ENCODE data around the gene SAP25.
"Not testable (repeated sequence)": the region's sequence is repeated elsewhere in the genome, so short reads cannot be mapped to it uniquely, and the experiment has no call there.

The SAP25 gene

DNA sequence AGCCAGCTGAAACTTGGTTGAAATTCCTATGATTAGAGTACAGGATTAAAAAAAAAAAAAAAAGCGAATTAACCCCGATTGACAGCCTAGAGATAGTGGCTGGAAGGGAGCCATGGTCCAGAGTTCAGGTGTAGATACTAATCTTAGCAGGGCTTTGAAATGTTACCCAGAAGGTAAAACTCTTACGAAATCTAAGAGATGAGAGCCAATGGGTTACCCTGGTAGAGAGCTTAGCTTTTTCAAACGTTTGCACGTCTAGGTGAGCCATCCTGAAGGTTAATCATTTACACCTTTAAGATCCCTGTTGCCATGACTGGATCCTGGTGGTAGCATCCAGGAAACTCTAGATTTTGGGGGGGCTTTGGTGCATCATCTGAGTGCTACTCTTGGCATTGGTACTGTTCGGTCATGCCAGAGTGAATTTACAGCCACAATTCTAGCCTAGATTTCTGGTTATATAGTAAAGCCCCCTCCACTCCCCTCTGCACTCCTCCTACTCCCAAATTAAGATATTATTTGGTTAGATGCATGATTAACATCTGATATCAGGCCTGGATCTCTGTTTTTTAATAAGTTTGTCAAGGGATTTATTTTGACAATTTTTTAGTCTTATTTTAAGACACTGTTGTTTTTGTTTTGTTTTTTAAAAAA is 33.5 kb downstream of the SAP25 start:
- no peak for FAIRE-seq
- TF ChIP-seq SPI1 (IDR thresholded peaks at IDR 0.05; ENCODE audit: low read depth, low read length), result no peak
- no peak for TF ChIP-seq POLR2AphosphoS5 (IDR thresholded peaks at IDR 0.05; ENCODE audit: low read depth, low read length)
- TF ChIP-seq POU2F2 (IDR thresholded peaks at IDR 0.05; ENCODE audit: low read depth, low read length), result no peak
- no peak for TF ChIP-seq TAF1 (IDR thresholded peaks at IDR 0.05; ENCODE audit: low read depth, low read length)
- TF ChIP-seq POLR2A (IDR thresholded peaks at IDR 0.05; ENCODE audit: low read depth, low read length), result no peak
- TF ChIP-seq PAX5 (IDR thresholded peaks at IDR 0.05; ENCODE audit: insufficient read depth, low read length, severe bottlenecking), result no peak

DNA sequence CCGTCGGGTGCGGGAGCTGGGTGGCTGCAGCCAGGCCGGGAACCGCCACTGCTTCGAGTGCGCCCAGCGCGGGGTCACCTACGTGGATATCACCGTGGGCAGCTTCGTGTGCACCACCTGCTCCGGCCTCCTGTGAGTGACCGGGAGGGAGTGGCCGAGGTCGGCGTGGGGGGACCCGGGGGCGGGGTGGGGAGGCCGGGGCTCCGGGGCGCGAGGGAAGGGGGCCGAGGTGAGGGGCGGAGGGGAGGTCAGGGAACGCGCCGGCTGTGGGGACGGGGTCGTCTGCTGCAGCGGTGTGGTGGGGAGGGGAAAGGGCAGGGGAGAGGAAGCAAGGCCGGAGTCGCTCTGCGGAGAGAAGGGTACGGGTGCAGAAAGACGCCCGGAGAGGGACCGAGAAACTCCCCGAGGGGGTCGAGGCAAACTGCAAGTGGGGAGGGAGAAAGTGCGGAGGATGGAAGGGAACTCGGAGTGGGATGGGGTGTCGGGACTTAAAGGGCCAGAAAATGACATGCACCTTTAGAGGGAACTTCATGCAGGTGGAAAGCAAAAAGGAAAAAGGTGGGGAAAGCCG is 34.2 kb downstream of the SAP25 start:
- TF ChIP-seq POLR2A (IDR thresholded peaks at IDR 0.05; ENCODE audit: low read depth, low read length) (no peak), POLR2AphosphoS5 (IDR thresholded peaks at IDR 0.05; ENCODE audit: low read depth, low read length) (no peak), PAX5 (IDR thresholded peaks at IDR 0.05; ENCODE audit: insufficient read depth, low read length, severe bottlenecking) (no peak), SPI1 (IDR thresholded peaks at IDR 0.05; ENCODE audit: low read depth, low read length) (no peak)
- FAIRE-seq (no peak), DNase-seq (ENCODE audit: insufficient read length, low spot score) (no peak)

More for the DNA sequence above, 33.5 kb downstream of the SAP25 start:
- DNase-seq (ENCODE audit: insufficient read length, low spot score), result no peak

DNA sequence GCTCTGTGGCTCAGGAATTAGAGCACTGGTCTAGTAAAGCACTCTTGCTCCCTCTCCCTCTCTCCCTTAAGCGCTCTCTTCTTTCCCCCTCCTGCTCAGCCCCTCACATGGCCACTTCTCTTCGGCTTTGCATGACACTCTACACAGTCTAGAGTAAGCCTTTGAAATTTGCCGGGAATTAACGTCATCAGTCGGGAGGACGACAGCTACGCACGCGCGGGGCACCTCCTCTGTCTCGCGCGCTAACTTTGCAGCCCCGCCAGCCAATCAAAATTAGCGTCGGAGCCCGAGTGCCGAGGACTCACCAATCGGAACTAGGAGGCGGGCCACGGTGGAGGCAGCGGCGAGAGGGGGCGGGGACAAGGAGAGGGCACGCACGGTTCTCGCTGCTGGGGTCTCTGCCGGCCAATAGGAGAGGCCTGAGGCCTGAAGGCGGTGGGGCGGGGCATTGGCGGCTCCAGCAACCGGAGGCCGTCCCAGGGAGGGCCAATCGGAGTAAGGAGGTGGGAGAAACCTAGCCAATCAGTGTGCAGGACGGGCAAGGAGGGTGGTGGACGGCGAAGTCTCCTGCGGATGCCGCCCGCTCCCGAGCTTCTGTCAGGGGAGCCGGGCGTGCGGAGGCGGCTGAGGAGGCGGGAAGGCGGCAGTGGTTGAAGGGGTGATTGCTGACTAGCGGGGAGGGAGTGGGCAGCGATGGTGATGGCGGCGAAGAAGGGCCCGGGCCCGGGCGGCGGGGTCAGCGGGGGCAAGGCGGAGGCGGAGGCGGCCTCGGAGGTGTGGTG is 34.9 kb downstream of the SAP25 start, which contains the start of gene AGFG2:
TSS of gene AGFG2 (plus strand) at position 550 of the 782 bp plus-strand sequence. CDS start at position 694, 144 bp downstream.
- peak; percentile 97 for DNase-seq (ENCODE audit: insufficient read length, low spot score)
- FAIRE-seq, result peak; percentile 95
- TF ChIP-seq SPI1 (IDR thresholded peaks at IDR 0.05; ENCODE audit: low read depth, low read length) (no peak), POLR2AphosphoS5 (IDR thresholded peaks at IDR 0.05; ENCODE audit: low read depth, low read length) (no peak), TAF1 (IDR thresholded peaks at IDR 0.05; ENCODE audit: low read depth, low read length) (no peak; the same call in 1 of the 2 replicates), POLR2A (IDR thresholded peaks at IDR 0.05; ENCODE audit: low read depth, low read length) (no peak), PAX5 (IDR thresholded peaks at IDR 0.05; ENCODE audit: insufficient read depth, low read length, severe bottlenecking) (no peak), POU2F2 (IDR thresholded peaks at IDR 0.05; ENCODE audit: low read depth, low read length) (no peak)

DNA sequence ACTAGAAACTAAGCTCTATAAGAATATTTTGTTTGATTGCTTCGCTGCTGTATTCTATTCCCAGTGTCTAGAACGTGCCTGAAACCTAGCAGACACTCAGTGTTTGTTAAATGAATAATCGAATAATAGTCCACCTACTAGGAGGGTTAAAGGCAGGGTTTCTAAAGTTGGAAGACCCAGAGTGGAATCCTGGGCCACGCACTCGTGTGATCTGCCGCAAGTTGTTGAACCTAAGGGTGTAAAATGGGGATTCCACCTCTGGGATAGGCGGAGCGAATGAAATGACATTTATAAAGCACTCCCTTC is 35.4 kb downstream of the SAP25 start:
- DNase-seq (ENCODE audit: insufficient read length, low spot score), result no peak
- FAIRE-seq, result no peak
- TF ChIP-seq POLR2AphosphoS5 (IDR thresholded peaks at IDR 0.05; ENCODE audit: low read depth, low read length), result no peak
- no peak for TF ChIP-seq SPI1 (IDR thresholded peaks at IDR 0.05; ENCODE audit: low read depth, low read length)
- TF ChIP-seq POLR2A (IDR thresholded peaks at IDR 0.05; ENCODE audit: low read depth, low read length), result no peak
- no peak for TF ChIP-seq PAX5 (IDR thresholded peaks at IDR 0.05; ENCODE audit: insufficient read depth, low read length, severe bottlenecking)
- no peak for TF ChIP-seq TAF1 (IDR thresholded peaks at IDR 0.05; ENCODE audit: low read depth, low read length)
- TF ChIP-seq POU2F2 (IDR thresholded peaks at IDR 0.05; ENCODE audit: low read depth, low read length), result no peak

DNA sequence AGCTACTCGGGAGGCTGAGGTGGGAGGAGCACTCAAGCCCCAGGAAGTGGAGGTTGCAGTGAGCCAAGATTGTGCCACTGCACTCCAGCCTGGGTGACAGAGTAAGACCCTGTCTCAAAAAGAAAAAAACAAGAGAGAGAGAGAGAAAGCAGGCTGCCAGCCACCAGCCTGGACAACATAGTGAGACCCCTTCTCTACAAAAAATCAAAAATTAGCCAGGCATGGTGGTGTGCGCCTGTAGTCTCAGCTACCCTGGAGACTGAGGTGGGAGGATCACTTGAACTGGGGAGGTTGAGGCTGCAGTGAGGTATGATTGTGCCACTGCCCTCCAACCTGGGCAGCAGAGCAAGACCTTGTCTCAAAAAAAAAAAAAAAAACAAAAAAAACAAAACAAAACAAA is 37.0 kb downstream of the SAP25 start:
- DNase-seq (ENCODE audit: insufficient read length, low spot score); FAIRE-seq: not testable (repeated sequence)

DNA sequence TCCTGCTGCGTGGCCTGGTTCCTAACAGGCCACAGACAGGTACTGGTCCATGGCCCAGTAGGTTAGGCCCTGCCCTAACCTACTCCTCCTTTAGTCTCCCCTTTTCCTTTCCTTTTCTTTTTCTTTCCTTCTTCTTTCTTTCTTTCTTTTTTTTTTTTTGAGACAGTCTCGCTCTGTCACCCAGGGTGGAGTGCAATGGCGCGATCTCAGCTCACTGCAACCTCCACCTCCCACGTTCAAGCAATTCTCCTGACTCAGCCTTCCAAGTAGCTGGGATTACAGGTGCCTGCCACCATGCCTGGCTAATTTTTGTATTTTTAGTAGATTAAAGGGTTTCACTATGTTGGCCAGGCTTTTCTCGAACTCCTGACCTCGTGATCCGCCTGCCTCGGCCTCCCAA is 37.7 kb downstream of the SAP25 start:
- FAIRE-seq; DNase-seq (ENCODE audit: insufficient read length, low spot score): not testable (repeated sequence)

DNA sequence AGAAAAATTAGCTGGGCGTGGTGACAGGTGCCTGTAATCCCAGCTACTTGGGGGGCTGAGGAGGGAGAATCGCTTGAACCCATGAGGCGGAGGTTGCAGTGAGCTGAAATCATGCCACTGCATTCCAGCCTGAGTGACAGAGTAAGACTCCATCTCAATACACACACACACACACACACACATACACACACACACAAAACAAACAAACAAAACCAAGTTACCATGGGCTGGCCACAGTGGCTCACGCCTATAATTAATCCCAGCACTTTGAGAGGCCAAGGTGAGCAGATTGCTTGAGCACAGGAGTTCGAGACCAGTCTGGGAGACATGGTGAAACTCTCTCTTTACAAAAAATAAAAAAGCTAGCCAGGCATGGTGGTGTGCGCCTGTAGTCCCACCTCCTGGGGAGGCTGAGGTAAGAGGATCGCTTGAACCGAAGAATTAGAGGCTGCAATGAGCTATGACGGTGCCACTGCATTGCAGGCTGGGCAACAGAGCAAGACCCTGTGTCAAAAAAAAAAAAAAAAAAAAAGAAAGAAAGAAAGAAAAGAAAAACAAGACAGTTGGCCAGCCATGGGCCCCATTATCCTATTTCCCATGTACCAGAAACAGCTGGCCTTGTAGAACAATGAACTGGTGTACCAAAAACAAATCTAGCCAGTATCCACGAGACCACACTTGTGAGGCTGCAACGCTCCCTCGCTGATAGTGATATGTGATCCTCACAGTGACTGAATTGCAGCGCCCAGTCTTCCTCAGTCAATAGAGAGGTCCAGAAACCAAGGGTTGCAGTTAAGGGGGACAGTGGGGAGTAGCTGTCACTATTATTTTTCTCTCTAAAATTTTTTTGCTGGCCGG is 41.3 kb downstream of the SAP25 start:
- DNase-seq (ENCODE audit: insufficient read length, low spot score) (no peak), FAIRE-seq (no peak)
- TF ChIP-seq POLR2A (IDR thresholded peaks at IDR 0.05; ENCODE audit: low read depth, low read length) (no peak), POLR2AphosphoS5 (IDR thresholded peaks at IDR 0.05; ENCODE audit: low read depth, low read length) (no peak), POU2F2 (IDR thresholded peaks at IDR 0.05; ENCODE audit: low read depth, low read length) (no peak), TAF1 (IDR thresholded peaks at IDR 0.05; ENCODE audit: low read depth, low read length) (no peak), PAX5 (IDR thresholded peaks at IDR 0.05; ENCODE audit: insufficient read depth, low read length, severe bottlenecking) (no peak), SPI1 (IDR thresholded peaks at IDR 0.05; ENCODE audit: low read depth, low read length) (no peak)

DNA sequence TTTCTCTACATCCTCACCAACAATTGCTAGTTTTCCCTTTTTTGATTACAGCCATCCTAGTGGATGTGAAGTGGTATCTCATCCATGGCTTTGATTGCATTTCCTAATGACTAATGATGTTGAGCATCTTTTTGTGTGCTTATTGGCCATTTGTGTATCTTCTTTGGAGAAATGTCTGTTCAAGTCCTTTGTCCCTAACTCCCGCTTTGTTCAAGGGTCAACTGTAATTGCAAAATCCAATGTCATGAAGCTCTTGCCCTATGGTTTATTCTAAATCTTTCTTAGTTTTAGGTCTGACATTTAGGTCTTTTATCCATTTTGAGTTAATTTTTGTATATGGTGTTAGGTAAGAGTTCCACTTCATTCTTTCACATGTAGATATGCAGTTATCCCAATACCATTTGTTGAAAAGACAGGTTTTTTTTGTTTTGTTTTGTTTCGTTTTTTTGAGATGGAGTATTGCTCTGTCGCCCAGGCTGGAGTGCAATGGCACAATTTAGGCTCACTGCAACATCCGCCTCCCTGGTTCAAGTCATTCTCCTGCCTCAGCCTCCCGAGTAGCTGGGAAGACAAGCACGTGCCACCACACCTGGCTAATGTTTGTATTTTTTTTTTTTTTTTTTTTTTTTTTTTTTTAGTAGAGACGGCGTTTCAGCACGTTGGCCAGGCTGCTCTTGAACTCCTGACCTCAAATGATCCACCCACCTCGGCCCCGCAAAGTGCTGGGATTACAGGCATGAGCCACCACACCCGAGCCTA is 45.4 kb downstream of the SAP25 start:
- FAIRE-seq; DNase-seq (ENCODE audit: insufficient read length, low spot score): not testable (repeated sequence)

DNA sequence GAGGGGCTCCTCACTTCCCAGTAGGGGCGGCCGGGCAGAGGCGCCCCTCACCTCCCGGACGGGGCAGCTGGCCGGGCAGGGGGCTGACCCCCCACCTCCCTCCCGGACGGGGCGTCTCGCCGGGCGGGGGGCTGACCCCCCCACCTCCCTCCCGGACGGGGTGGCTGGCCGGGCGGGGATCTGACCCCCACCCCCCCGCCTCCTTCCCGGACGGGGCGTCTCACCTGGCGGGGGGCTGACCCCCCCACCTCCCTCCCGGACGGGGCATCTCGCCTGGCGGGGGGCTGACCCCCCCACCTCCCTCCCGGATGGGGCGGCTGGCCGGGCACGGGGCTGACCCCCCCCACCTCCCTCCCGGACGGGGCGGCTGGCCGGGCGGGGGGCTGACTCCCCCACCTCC is 50.5 kb downstream of the SAP25 start:
- not testable (repeated sequence) for DNase-seq (ENCODE audit: insufficient read length, low spot score); FAIRE-seq
